ENCODE results near the gene VPS33A.

DNA sequence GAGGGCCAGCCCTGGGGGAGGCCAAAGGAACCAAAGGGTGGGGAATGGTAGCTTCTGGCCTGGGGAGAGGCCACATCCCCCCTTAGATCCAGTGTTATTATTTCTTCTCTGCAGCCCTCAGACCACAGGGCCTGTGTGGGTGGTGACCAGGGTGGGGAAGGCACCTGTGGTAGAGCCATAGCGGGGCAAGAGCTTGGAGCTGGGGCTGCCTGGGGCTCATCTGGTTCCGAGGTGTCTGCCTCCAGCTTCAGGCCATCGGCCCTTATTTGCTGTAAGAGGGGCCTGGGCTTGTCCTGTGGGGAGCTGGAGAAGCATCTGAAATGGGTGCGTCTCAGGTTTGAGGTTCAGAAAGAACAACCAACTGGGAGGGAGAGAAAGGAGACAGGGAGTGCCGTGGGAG is 64.9 kb downstream of the VPS33A start:
- TF ChIP-seq, protein P1, sequence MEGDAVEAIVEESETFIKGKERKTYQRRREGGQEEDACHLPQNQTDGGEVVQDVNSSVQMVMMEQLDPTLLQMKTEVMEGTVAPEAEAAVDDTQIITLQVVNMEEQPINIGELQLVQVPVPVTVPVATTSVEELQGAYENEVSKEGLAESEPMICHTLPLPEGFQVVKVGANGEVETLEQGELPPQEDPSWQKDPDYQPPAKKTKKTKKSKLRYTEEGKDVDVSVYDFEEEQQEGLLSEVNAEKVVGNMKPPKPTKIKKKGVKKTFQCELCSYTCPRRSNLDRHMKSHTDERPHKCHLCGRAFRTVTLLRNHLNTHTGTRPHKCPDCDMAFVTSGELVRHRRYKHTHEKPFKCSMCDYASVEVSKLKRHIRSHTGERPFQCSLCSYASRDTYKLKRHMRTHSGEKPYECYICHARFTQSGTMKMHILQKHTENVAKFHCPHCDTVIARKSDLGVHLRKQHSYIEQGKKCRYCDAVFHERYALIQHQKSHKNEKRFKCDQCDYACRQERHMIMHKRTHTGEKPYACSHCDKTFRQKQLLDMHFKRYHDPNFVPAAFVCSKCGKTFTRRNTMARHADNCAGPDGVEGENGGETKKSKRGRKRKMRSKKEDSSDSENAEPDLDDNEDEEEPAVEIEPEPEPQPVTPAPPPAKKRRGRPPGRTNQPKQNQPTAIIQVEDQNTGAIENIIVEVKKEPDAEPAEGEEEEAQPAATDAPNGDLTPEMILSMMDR (IDR thresholded peaks at IDR 0.05): no peak
- no peak for TF ChIP-seq EP300 (IDR thresholded peaks at IDR 0.05)
